Panc1 (cell line): ENCODE data around the gene FCN2. TPM values are rescaled to one million over a fixed set of nuclear protein-coding genes. Genes with fewer than 3 reads are reported as not detected.

Experiments
- ATAC-seq: fragments of 200-7000 bp; cut with Tn5 transposase; 2 replicates; pipeline ENCODE4 v1.9.1; 2020; ENCODE audit warnings: mild to moderate bottlenecking, moderate library complexity
- BruUV-seq: library from RNA; stranded (reverse); fragments of 400-500 nt; replicated peaks from 2 replicates; lab custom pipeline; 2021; lab: Mats Ljungman, UMichigan
- CTCF ChIA-PET: fragments of 300-600 bp; sonication (Branson Sonifier 250); formaldehyde crosslinking; loops from one replicate; lab custom pipeline; 2022; ENCODE audit warnings: antibody characterized with exemption; lab: Charles Lee
- POLR2A ChIA-PET: fragments of 300-600 bp; sonication (Branson Sonifier 250); formaldehyde crosslinking; loops from one replicate; lab custom pipeline; 2022; ENCODE audit warnings: antibody characterized with exemption; lab: Charles Lee
- DNase-seq: peaks from one replicate; pipeline ENCODE4 v3.0.0-alpha.2; 2010; ENCODE audit warnings: low read depth, low spot score
- H3K27ac ChIP-seq: 2 replicates; pipeline ENCODE4 v1.5.1; 2011; ENCODE audit warnings: mild to moderate bottlenecking, low read length, inconsistent platforms
- H3K27me3 ChIP-seq: fragments of 200-500 bp; sonication (Bioruptor generic); 2 replicates; pipeline ENCODE4 v1.6.0; 2014; ENCODE audit warnings: low read length, inconsistent platforms; ENCODE audit not compliant: control insufficient read depth, insufficient read depth
- H3K36me3 ChIP-seq: fragments of 200-500 bp; sonication (Bioruptor generic); 2 replicates; pipeline ENCODE4 v1.5.1; 2014; ENCODE audit warnings: inconsistent platforms, mild to moderate bottlenecking, low read length, moderate library complexity; ENCODE audit not compliant: control insufficient read depth, insufficient read depth
- H3K4me1 ChIP-seq: 2 replicates; pipeline ENCODE4 v1.5.1; 2011; ENCODE audit warnings: inconsistent platforms, mild to moderate bottlenecking, low read length, moderate library complexity; ENCODE audit not compliant: control insufficient read depth, insufficient read depth
- H3K4me3 ChIP-seq, 2 experiments: 2 replicates each; pipeline ENCODE4 v1.5.1; 2011 to 2012; ENCODE audit warnings: low read depth in 2 of 2, low read length in 2 of 2, mild to moderate bottlenecking in 2 of 2, inconsistent platforms in 1 of 2, moderate library complexity in 1 of 2
- H3K9me3 ChIP-seq: fragments of 200-500 bp; sonication (Bioruptor generic); 2 replicates; pipeline ENCODE4 v1.5.1; 2014; ENCODE audit warnings: low read depth, mild to moderate bottlenecking, inconsistent platforms, low read length, moderate library complexity; ENCODE audit not compliant: control insufficient read depth, insufficient read depth
- CTCF ChIP-seq: fragments of 450-650 bp; IDR thresholded peaks from 2 replicates; pipeline ENCODE4 v1.5.1; 2017; ENCODE audit warnings: mild to moderate bottlenecking
- POLR2AphosphoS5 ChIP-seq: IDR thresholded peaks from 2 replicates; pipeline ENCODE4 v1.6.1; 2012; ENCODE audit warnings: mild to moderate bottlenecking, low read depth, low read length, moderate library complexity
- REST ChIP-seq, 2 experiments: IDR thresholded peaks; 2 replicates each; pipeline ENCODE4 v1.6.1; 2011 to 2012; ENCODE audit warnings: low read depth in 2 of 2, control low read depth in 1 of 2, low read length in 1 of 2, mild to moderate bottlenecking in 1 of 2, moderate library complexity in 1 of 2; ENCODE audit not compliant: insufficient read depth in 1 of 2
- SIN3A ChIP-seq: IDR thresholded peaks from 2 replicates; pipeline ENCODE4 v1.6.1; 2012; ENCODE audit warnings: low read depth, mild to moderate bottlenecking, low read length, moderate library complexity, borderline replicate concordance; ENCODE audit not compliant: insufficient read depth
- TCF7L2 ChIP-seq: IDR thresholded peaks from 2 replicates; pipeline ENCODE4 v1.6.1; 2011; ENCODE audit warnings: mild to moderate bottlenecking, low read depth, low read length, inconsistent platforms
- in situ Hi-C: cut with HindIII; loops from 2 replicates; pipeline ENCODE4 v1.10.0; 2016; ENCODE audit warnings: low sequenced_read_pairs, low pct_unique_long_range_greater_than_20kb
- intact Hi-C: fragments of 100-400 bp; cut with micrococcal nuclease; formaldehyde crosslinking; loops from one replicate; pipeline ENCODE4 v1.10.0; 2022; ENCODE audit not compliant: unreplicated experiment
- total RNA-seq: library from RNA; stranded (reverse); gene quantifications from one replicate; pipeline ENCODE4 v1.2.1, GENCODE V29; 2021; ENCODE audit not compliant: unreplicated experiment

The FCN2 gene
- total RNA-seq, 1 experiment from 2014 or later, result not detected

GRCh38 chr9:134840511-134840910 lies 40.1 kb upstream of the FCN2 start:
- ChIA-PET CTCF (no interaction called here), POLR2A (no interaction called here)
- no peak for TF ChIP-seq REST (IDR thresholded peaks at IDR 0.05; ENCODE audit: insufficient read depth in 1 of 2, low read depth in 2 of 2, low read length in 1 of 2)
- no peak for TF ChIP-seq SIN3A
- TF ChIP-seq CTCF, result no peak
- TF ChIP-seq POLR2AphosphoS5, result no peak
- TF ChIP-seq TCF7L2, result no peak
- Histone ChIP-seq H3K9me3 (no peaks in the 10 kb centered on the region), H3K4me1 (no peaks in the 10 kb centered on the region), H3K27ac (no peak overlapping the region), H3K36me3 (no peaks in the 10 kb centered on the region), H3K27me3 (no peaks in the 10 kb centered on the region), H3K4me3 (no peak overlapping the region)
- no TSS peak for BruUV-seq
- intact Hi-C loops, result no loop called here
- ATAC-seq, result no peak
- DNase-seq, result no peak
- in situ Hi-C loops, result no loop called here

GRCh38 chr9:134841180-134841904 lies 39.3 kb upstream of the FCN2 start:
- H3K9me3 ChIP-seq, result no peaks in the 10 kb centered on the region
- no peak for ATAC-seq
- ChIA-PET POLR2A (no interaction called here), CTCF (no interaction called here)
- no peak for DNase-seq
- H3K36me3 ChIP-seq, result no peaks in the 10 kb centered on the region
- no peaks in the 10 kb centered on the region for H3K27me3 ChIP-seq
- intact Hi-C loops (no loop called here), in situ Hi-C loops (no loop called here)
- H3K4me1 ChIP-seq, result no peaks in the 10 kb centered on the region
- no peak overlapping the region for H3K4me3 ChIP-seq
- no TSS peak for BruUV-seq
- TF ChIP-seq TCF7L2, result no peak
- TF ChIP-seq POLR2AphosphoS5, result no peak
- no peak for TF ChIP-seq SIN3A
- TF ChIP-seq CTCF, result no peak
- no peak for TF ChIP-seq REST (IDR thresholded peaks at IDR 0.05; ENCODE audit: insufficient read depth in 1 of 2, low read depth in 2 of 2, low read length in 1 of 2)
- H3K27ac ChIP-seq, result no peak overlapping the region
